Measurements from ENCODE around the gene IRX6. TPM values are rescaled to one million over a fixed set of nuclear protein-coding genes. Genes with fewer than 3 reads are reported as not detected.

The IRX6 gene
- total and polyA plus RNA-seq, 2 of the 13 experiments (the other 11 are each of a cell fraction or from before 2014, with no cell fraction given), result not detected

GRCh38 chr16:55275869-55276268 is 48.1 kb upstream of the IRX6 start:
- intact Hi-C loops (cut with micrococcal nuclease; ENCODE audit: unreplicated experiment) (no loop called here), in situ Hi-C loops (cut with HindIII; ENCODE audit: extremely low pct_ligation_motif_present, low pct_unique_long_range_greater_than_20kb) (no loop called here)
- Histone ChIP-seq H3K79me2 (ENCODE audit: insufficient read depth, low read length) (no peaks in the 10 kb centered on the region), H3K36me3 (replicated peaks in 1 of 2; ENCODE audit: control insufficient read depth in 1 of 2, insufficient read depth in 2 of 2, low read length in 2 of 2) (no peaks in the 10 kb centered on the region), H3K4me1 (ENCODE audit: insufficient read depth, low read length) (no peaks in the 10 kb centered on the region), H3K9me3 (ENCODE audit: low read length) (no peaks in the 10 kb centered on the region), H3K4me3 (replicated peaks in 1 of 3; ENCODE audit: insufficient read depth in 1 of 3, low read depth in 2 of 3, low read length in 3 of 3) (no peak overlapping the region), H3K27ac (ENCODE audit: extremely low read length, insufficient read depth, low read length) (no peak overlapping the region), H3K27me3 (ENCODE audit: control insufficient read depth in 1 of 2, insufficient read depth in 2 of 2, low read length in 2 of 2) (no peaks in the 10 kb centered on the region), H4K20me1 (ENCODE audit: insufficient read depth, low read length) (no peaks in the 10 kb centered on the region), H3K4me2 (ENCODE audit: low read depth, low read length) (no peak overlapping the region), H2AFZ (ENCODE audit: low read length) (no peak overlapping the region), H3K9ac (ENCODE audit: insufficient read depth, low read depth, low read length) (no peak overlapping the region)
- FAIRE-seq (no peak), ATAC-seq (no peak), DNase-seq (ENCODE audit: low spot score) (no peak)
- WGBS (ENCODE audit: low lambda C conversion rate), result 29% methylated on average over 6 of the region's 6 CpGs
- ChIA-PET CTCF (ENCODE audit: low intra/inter-chr PET ratio, low total read pairs) (no interaction called here), POLR2A (no interaction called here)
- TF ChIP-seq WIZ (CRISPR knock-in tag; IDR thresholded peaks at IDR 0.05), result no peak
- no peak for TF ChIP-seq AHDC1 (CRISPR knock-in tag; IDR thresholded peaks at IDR 0.05; ENCODE audit: borderline replicate concordance)
- no peak for TF ChIP-seq SAFB2 (CRISPR knock-in tag; IDR thresholded peaks at IDR 0.05; ENCODE audit: borderline replicate concordance, low read depth)
- no peak for TF ChIP-seq NFKBIZ (CRISPR knock-in tag; IDR thresholded peaks at IDR 0.05)
- TF ChIP-seq ZBTB34 (CRISPR knock-in tag; IDR thresholded peaks at IDR 0.05), result no peak
- TF ChIP-seq ZNF329 (CRISPR knock-in tag; IDR thresholded peaks at IDR 0.05; ENCODE audit: low read depth), result no peak
- no peak for TF ChIP-seq HIVEP1 (CRISPR knock-in tag; IDR thresholded peaks at IDR 0.05)
- TF ChIP-seq, protein P1, sequence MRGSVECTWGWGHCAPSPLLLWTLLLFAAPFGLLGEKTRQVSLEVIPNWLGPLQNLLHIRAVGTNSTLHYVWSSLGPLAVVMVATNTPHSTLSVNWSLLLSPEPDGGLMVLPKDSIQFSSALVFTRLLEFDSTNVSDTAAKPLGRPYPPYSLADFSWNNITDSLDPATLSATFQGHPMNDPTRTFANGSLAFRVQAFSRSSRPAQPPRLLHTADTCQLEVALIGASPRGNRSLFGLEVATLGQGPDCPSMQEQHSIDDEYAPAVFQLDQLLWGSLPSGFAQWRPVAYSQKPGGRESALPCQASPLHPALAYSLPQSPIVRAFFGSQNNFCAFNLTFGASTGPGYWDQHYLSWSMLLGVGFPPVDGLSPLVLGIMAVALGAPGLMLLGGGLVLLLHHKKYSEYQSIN (CRISPR knock-in tag; IDR thresholded peaks at IDR 0.05; ENCODE audit: borderline replicate concordance), result no peak
- TF ChIP-seq TCF7 (IDR thresholded peaks at IDR 0.05; ENCODE audit: low read depth), result no peak
- TF ChIP-seq ARNT2 (CRISPR knock-in tag; IDR thresholded peaks at IDR 0.05; ENCODE audit: low read depth), result no peak
- BruUV-seq (replicated peaks), result no TSS peak

Data from HepG2 (cell line).